Activated CD4-positive, alpha-beta T cell treated with anti-CD3 and anti-CD28 coated beads for 36 hours (primary cell): ENCODE data around the gene WDR76. TPM values are rescaled to one million over a fixed set of nuclear protein-coding genes. Genes with fewer than 3 reads are reported as not detected.

Experiments used
- ATAC-seq: fragments of 200-7000 bp; cut with Tn5 transposase; one replicate; pipeline ENCODE4 v1.10.0; 2021; ENCODE audit warnings: mild to moderate bottlenecking, moderate library complexity
- CTCF ChIA-PET: fragments of 350-600 bp; sonication (Branson Sonifier 250); formaldehyde crosslinking; loops from one replicate; lab custom pipeline; 2021; ENCODE audit warnings: antibody characterized with exemption; lab: Charles Lee
- POLR2A ChIA-PET: fragments of 350-600 bp; sonication (Branson Sonifier 250); formaldehyde crosslinking; loops from one replicate; lab custom pipeline; 2021; ENCODE audit warnings: antibody characterized with exemption, inconsistent platforms; lab: Charles Lee
- DNase-seq: peaks from one replicate; pipeline ENCODE4 v3.0.0-alpha.2; 2020
- H3K27ac Mint-ChIP-seq: one replicate; pipeline ENCODE4 v1.8.0; 2021; ENCODE audit warnings: mixed read lengths
- H3K27me3 Mint-ChIP-seq: one replicate; pipeline ENCODE4 v1.8.0; 2021; ENCODE audit warnings: mixed read lengths
- H3K36me3 Mint-ChIP-seq: one replicate; pipeline ENCODE4 v1.8.0; 2021; ENCODE audit warnings: low read depth, mixed read lengths
- H3K4me1 Mint-ChIP-seq: one replicate; pipeline ENCODE4 v1.8.0; 2021; ENCODE audit warnings: mixed read lengths
- H3K4me3 Mint-ChIP-seq: one replicate; pipeline ENCODE4 v1.8.0; 2021; ENCODE audit warnings: mild to moderate bottlenecking, moderate library complexity, mixed read lengths
- H3K9me3 Mint-ChIP-seq: one replicate; pipeline ENCODE4 v1.8.0; 2021; ENCODE audit warnings: low read depth, mixed read lengths
- intact Hi-C, 2 experiments: fragments of 100-400 bp; cut with DNase I in 1 of 2; cut with micrococcal nuclease in 1 of 2; formaldehyde crosslinking; loops; one replicate each; pipeline versions ENCODE4 v1.14.2 to v1.15.1; 2022 to 2024; cut with DNase I, micrococcal nuclease
- total RNA-seq, 2 experiments: library from RNA; stranded (reverse); gene quantifications; one replicate each; pipeline ENCODE4 v1.2.3, GENCODE V29; 2021

The WDR76 gene
- total RNA-seq, 2 experiments from 2014 or later: 75.4 to 95.2 TPM

- no peak for DNase-seq
- Mint-ChIP-seq H3K27ac (no peak overlapping the region), H3K4me1 (no peaks in the 10 kb centered on the region), H3K27me3 (no peaks in the 10 kb centered on the region), H3K4me3 (no peak overlapping the region), H3K9me3 (no peaks in the 10 kb centered on the region), H3K36me3 (peaks cover 45% of the 10 kb centered on the region)
- intact Hi-C loops: no loop called here
- CTCF ChIA-PET: no interaction called here
- no peak for ATAC-seq
- POLR2A ChIA-PET: no interaction called here
Measured at GRCh38 chr15:43877371-43877770, 50.6 kb downstream of the WDR76 start.

GRCh38 chr15:43878446-43878845 is 51.6 kb downstream of the WDR76 start:
- no peaks in the 10 kb centered on the region for H3K9me3 Mint-ChIP-seq
- ChIA-PET POLR2A (interaction anchor here (1.5 kb wide), 1 partner anchor 13 kb away, joined by 4 read pairs; no protein-coding TSS in a partner anchor), CTCF (no interaction called here)
- H3K4me1 Mint-ChIP-seq: no peaks in the 10 kb centered on the region
- intact Hi-C loops: no loop called here
- no peaks in the 10 kb centered on the region for H3K27me3 Mint-ChIP-seq
- no peak for DNase-seq
- no peak overlapping the region for H3K4me3 Mint-ChIP-seq
- ATAC-seq: no peak
- H3K27ac Mint-ChIP-seq: no peak overlapping the region
- peaks cover 44% of the 10 kb centered on the region for H3K36me3 Mint-ChIP-seq

GRCh38 chr15:43879386-43880355 is 52.9 kb downstream of the WDR76 start:
- intact Hi-C loops: no loop called here
- no peak overlapping the region for H3K27ac Mint-ChIP-seq
- no peak for DNase-seq
- no peaks in the 10 kb centered on the region for H3K27me3 Mint-ChIP-seq
- no peaks in the 10 kb centered on the region for H3K4me1 Mint-ChIP-seq
- POLR2A ChIA-PET: interaction anchor here (1.5 kb wide), 1 partner anchor 11 kb away, joined by 4 read pairs; no protein-coding TSS in a partner anchor
- ATAC-seq: no peak
- no peak overlapping the region for H3K4me3 Mint-ChIP-seq
- no peaks in the 10 kb centered on the region for H3K9me3 Mint-ChIP-seq
- CTCF ChIA-PET: interaction anchor here (0.6 kb wide), 1 partner anchor 1341 kb away, joined by 3 read pairs; no protein-coding TSS in a partner anchor
- H3K36me3 Mint-ChIP-seq: peaks cover 43% of the 10 kb centered on the region

- ChIA-PET POLR2A (interaction anchor here (0.6 kb wide), 2 partner anchors 33 to 98 kb away, joined by 3 to 4 read pairs; no protein-coding TSS in a partner anchor), CTCF (interaction anchor here (0.8 to 0.9 kb wide), 2 partner anchors 15 to 184 kb away, joined by 3 read pairs; no protein-coding TSS in a partner anchor)
- Mint-ChIP-seq H3K27ac (no peak overlapping the region), H3K9me3 (no peaks in the 10 kb centered on the region), H3K4me3 (no peak overlapping the region), H3K36me3 (peaks cover 41% of the 10 kb centered on the region), H3K4me1 (no peaks in the 10 kb centered on the region), H3K27me3 (no peaks in the 10 kb centered on the region)
- DNase-seq (no peak), ATAC-seq (no peak)
- intact Hi-C loops: no loop called here
Measured at GRCh38 chr15:43880406-43881194, 53.8 kb downstream of the WDR76 start.

- Mint-ChIP-seq H3K27ac (no peak overlapping the region), H3K36me3 (peaks cover 37% of the 10 kb centered on the region), H3K9me3 (no peaks in the 10 kb centered on the region), H3K4me1 (peaks cover under 1% of the 10 kb centered on the region), H3K4me3 (no peak overlapping the region), H3K27me3 (no peaks in the 10 kb centered on the region)
- ChIA-PET CTCF (interaction anchor here (0.8 to 0.9 kb wide), 2 partner anchors 15 to 184 kb away, joined by 3 read pairs; no protein-coding TSS in a partner anchor), POLR2A (interaction anchor here (0.6 kb wide), 1 partner anchor 98 kb away, joined by 3 read pairs; no protein-coding TSS in a partner anchor)
- intact Hi-C loops: no loop called here
- DNase-seq (no peak), ATAC-seq (no peak)
Measured at GRCh38 chr15:43881245-43881644, 54.4 kb downstream of the WDR76 start.

GRCh38 chr15:43881944-43882343 is 55.1 kb downstream of the WDR76 start:
- CTCF ChIA-PET: interaction anchor here (1.1 to 1.3 kb wide), 3 partner anchors 14 to 38 kb away, joined by 3 to 4 read pairs (median 3); no protein-coding TSS in a partner anchor
- H3K27ac Mint-ChIP-seq: no peak overlapping the region
- POLR2A ChIA-PET: no interaction called here
- H3K4me1 Mint-ChIP-seq: peaks cover 7% of the 10 kb centered on the region
- no peaks in the 10 kb centered on the region for H3K9me3 Mint-ChIP-seq
- DNase-seq (peak; percentile 19), ATAC-seq (no peak)
- intact Hi-C loops: no loop called here
- H3K4me3 Mint-ChIP-seq: no peak overlapping the region
- H3K36me3 Mint-ChIP-seq: peaks cover 37% of the 10 kb centered on the region
- H3K27me3 Mint-ChIP-seq: no peaks in the 10 kb centered on the region

GRCh38 chr15:43883571-43883970 is 56.8 kb downstream of the WDR76 start:
- CTCF ChIA-PET: no interaction called here
- peaks cover 7% of the 10 kb centered on the region for H3K4me1 Mint-ChIP-seq
- intact Hi-C loops: no loop called here
- peaks cover 37% of the 10 kb centered on the region for H3K36me3 Mint-ChIP-seq
- H3K9me3 Mint-ChIP-seq: no peaks in the 10 kb centered on the region
- DNase-seq: no peak
- no peak overlapping the region for H3K4me3 Mint-ChIP-seq
- H3K27me3 Mint-ChIP-seq: no peaks in the 10 kb centered on the region
- POLR2A ChIA-PET: no interaction called here
- H3K27ac Mint-ChIP-seq: no peak overlapping the region
- ATAC-seq: no peak

GRCh38 chr15:43886558-43886957 is 59.8 kb downstream of the WDR76 start:
- no peak for DNase-seq
- H3K27me3 Mint-ChIP-seq: no peaks in the 10 kb centered on the region
- H3K36me3 Mint-ChIP-seq: peaks cover 26% of the 10 kb centered on the region
- POLR2A ChIA-PET: interaction anchor here (0.6 kb wide), 1 partner anchor 547 kb away, joined by 3 read pairs; no protein-coding TSS in a partner anchor
- no peak for ATAC-seq
- H3K4me1 Mint-ChIP-seq: peaks cover 7% of the 10 kb centered on the region
- intact Hi-C loops: no loop called here
- H3K9me3 Mint-ChIP-seq: no peaks in the 10 kb centered on the region
- no peak overlapping the region for H3K4me3 Mint-ChIP-seq
- H3K27ac Mint-ChIP-seq: no peak overlapping the region
- CTCF ChIA-PET: interaction anchor here (0.6 kb wide), 1 partner anchor 13 kb away, joined by 3 read pairs; no protein-coding TSS in a partner anchor

GRCh38 chr15:43887901-43888300 is 61.1 kb downstream of the WDR76 start:
- Mint-ChIP-seq H3K27me3 (no peaks in the 10 kb centered on the region), H3K4me3 (no peak overlapping the region), H3K36me3 (peaks cover 20% of the 10 kb centered on the region), H3K9me3 (no peaks in the 10 kb centered on the region), H3K4me1 (peaks cover 7% of the 10 kb centered on the region), H3K27ac (no peak overlapping the region)
- ChIA-PET POLR2A (no interaction called here), CTCF (interaction anchor here (1.5 to 1.9 kb wide), 2 partner anchors 17 to 18 kb away, joined by 5 to 6 read pairs; no protein-coding TSS in a partner anchor)
- ATAC-seq (no peak), DNase-seq (no peak)
- intact Hi-C loops: no loop called here

GRCh38 chr15:43889042-43889441 is 62.2 kb downstream of the WDR76 start:
- no peak overlapping the region for H3K4me3 Mint-ChIP-seq
- no peaks in the 10 kb centered on the region for H3K27me3 Mint-ChIP-seq
- peaks cover 10% of the 10 kb centered on the region for H3K36me3 Mint-ChIP-seq
- DNase-seq (no peak), ATAC-seq (no peak)
- ChIA-PET POLR2A (interaction anchor here (0.6 kb wide), 1 partner anchor 319 kb away, joined by 6 read pairs; no protein-coding TSS in a partner anchor), CTCF (interaction anchor here (1.5 to 1.9 kb wide), 2 partner anchors 16 to 19 kb away, joined by 5 to 6 read pairs; no protein-coding TSS in a partner anchor)
- intact Hi-C loops: no loop called here
- peaks cover 7% of the 10 kb centered on the region for H3K4me1 Mint-ChIP-seq
- H3K27ac Mint-ChIP-seq: no peak overlapping the region
- no peaks in the 10 kb centered on the region for H3K9me3 Mint-ChIP-seq

- POLR2A ChIA-PET: no interaction called here
- H3K4me3 Mint-ChIP-seq: no peak overlapping the region
- intact Hi-C loops: no loop called here
- CTCF ChIA-PET: no interaction called here
- DNase-seq: no peak
- peaks cover 2% of the 10 kb centered on the region for H3K36me3 Mint-ChIP-seq
- no peak for ATAC-seq
- no peaks in the 10 kb centered on the region for H3K27me3 Mint-ChIP-seq
- no peaks in the 10 kb centered on the region for H3K4me1 Mint-ChIP-seq
- no peaks in the 10 kb centered on the region for H3K9me3 Mint-ChIP-seq
- no peak overlapping the region for H3K27ac Mint-ChIP-seq
Measured at GRCh38 chr15:43893956-43894355, 67.2 kb downstream of the WDR76 start.
